ENCODE measurements around the gene WDFY4.

GRCh38 chr10:48821692-48822091 is 137.0 kb downstream of the WDFY4 start:
- TF ChIP-seq EZH2 (IDR thresholded peaks at IDR 0.05; ENCODE audit: low read depth, unreplicated experiment) (no peak), CTCF (conservative IDR thresholded peaks at IDR 0.05; ENCODE audit: low read depth in 2 of 2) (no peak), POLR2AphosphoS5 (IDR thresholded peaks at IDR 0.05; ENCODE audit: low read depth) (no peak)
